H1 (cell line): Measurements from ENCODE around the gene PLCL2. TPM values are rescaled to one million over a fixed set of nuclear protein-coding genes. Genes with fewer than 3 reads are reported as not detected.

Experiments used
- CEBPB ChIP-seq: IDR thresholded peaks from 2 replicates; pipeline ENCODE4 v1.6.1; 2012; ENCODE audit warnings: low read depth, low read length
- CHD1 ChIP-seq: IDR thresholded peaks from 2 replicates; pipeline ENCODE4 v1.6.1; 2012; ENCODE audit warnings: low read depth, low read length, improper control_type of control experiment
- EGR1 ChIP-seq: IDR thresholded peaks from 2 replicates; pipeline ENCODE4 v1.6.1; 2011; ENCODE audit warnings: low read depth, low read length, borderline replicate concordance
- JUND ChIP-seq: IDR thresholded peaks from 2 replicates; pipeline ENCODE4 v1.6.1; 2011; ENCODE audit warnings: mild to moderate bottlenecking, improper control_type of control experiment, low read length
- PHF8 ChIP-seq: fragments of 200-600 bp; sonication (generic); conservative IDR thresholded peaks from 2 replicates; pipeline ENCODE4 v1.7.1; 2012; ENCODE audit warnings: low read depth, mild to moderate bottlenecking, inconsistent platforms, low read length, moderate library complexity
- POU5F1 ChIP-seq: IDR thresholded peaks from 2 replicates; pipeline ENCODE4 v1.6.1; 2011; ENCODE audit warnings: low read depth, mild to moderate bottlenecking, low read length, moderate library complexity
- RBBP5 ChIP-seq: IDR thresholded peaks from 2 replicates; pipeline ENCODE4 v1.7.1; 2012; ENCODE audit warnings: low read depth, mild to moderate bottlenecking, inconsistent platforms, low read length, moderate library complexity, borderline replicate concordance
- RFX5 ChIP-seq: IDR thresholded peaks from 2 replicates; pipeline ENCODE4 v1.6.1; 2011; ENCODE audit warnings: low read depth, low read length, improper control_type of control experiment, borderline replicate concordance
- SIX5 ChIP-seq: IDR thresholded peaks from 2 replicates; pipeline ENCODE4 v1.6.1; 2011; ENCODE audit warnings: mild to moderate bottlenecking, low read depth, low read length
- SUZ12 ChIP-seq: fragments of 200-600 bp; sonication (generic); IDR thresholded peaks from 2 replicates; pipeline ENCODE4 v1.6.1; 2012; ENCODE audit warnings: mild to moderate bottlenecking, inconsistent platforms, low read length, moderate library complexity, mixed read lengths
- TAF1 ChIP-seq: IDR thresholded peaks from 2 replicates; pipeline ENCODE4 v1.6.1; 2011; ENCODE audit warnings: mild to moderate bottlenecking, low read depth, low read length
- TBP ChIP-seq: IDR thresholded peaks from 2 replicates; pipeline ENCODE4 v1.6.1; 2011; ENCODE audit warnings: low read depth, low read length, improper control_type of control experiment
- polyA plus RNA-seq, 7 experiments: library from polyadenylated mRNA; depleted of rRNA in 3 of 7; stranded (reverse) in 5 of 7; unstranded in 2 of 7; fragments of >200 nt in 5 of 7; fragments of 200-250 nt in 2 of 7; gene quantifications; 1 replicate in 5 of 7; 2 replicates in 1 of 7; 4 replicates in 1 of 7; pipeline versions ENCODE4 v1.2.1 to v1.2.3, GENCODE V29; 2011 to 2013; ENCODE audit warnings: missing spikeins in 2 of 7, mixed read lengths in 2 of 7
- total RNA-seq: library from RNA; stranded (reverse); fragmentation: NEBNext Ultra II Directional; extraction: Animal tissue kit (Norgen Biotek cat#: 25700); gene quantifications from 2 replicates; pipeline ENCODE4 v1.2.1, GENCODE V29; 2021
- TF ChIP-seq, protein P1 (sequence below): fragments of 300-600 bp; sonication (generic); IDR thresholded peaks from 2 replicates; pipeline ENCODE4 v1.7.1; 2012; ENCODE audit warnings: low read length, moderate library complexity, mild to moderate bottlenecking, inconsistent platforms; ENCODE audit not compliant: insufficient replicate concordance

The PLCL2 gene
- total and polyA plus RNA-seq, 2 of the 8 experiments (the other 6 are each of a cell fraction or from before 2014, with no cell fraction given) = 3.5 to 6.8 TPM

DNA sequence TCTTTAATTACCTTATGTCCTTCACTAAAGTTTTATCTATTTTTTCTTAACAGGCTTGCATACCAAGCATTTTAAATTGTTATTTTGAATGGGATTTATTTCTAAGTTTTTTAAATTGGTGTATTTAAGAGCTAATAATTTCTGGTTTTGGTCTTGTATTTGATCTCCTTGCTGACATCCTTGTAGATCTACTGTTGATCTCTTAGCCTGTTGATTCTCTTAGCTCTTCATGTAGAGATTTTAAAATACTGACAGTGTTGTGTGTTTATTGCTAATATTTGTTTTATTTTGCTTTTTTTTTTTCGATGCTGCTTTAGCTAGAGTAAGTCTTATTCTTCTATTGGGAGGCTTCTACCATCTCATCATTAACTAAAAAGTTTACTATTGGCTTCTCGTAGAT lies 65.5 kb downstream of the PLCL2 start (continued):
- TF ChIP-seq, protein P1, sequence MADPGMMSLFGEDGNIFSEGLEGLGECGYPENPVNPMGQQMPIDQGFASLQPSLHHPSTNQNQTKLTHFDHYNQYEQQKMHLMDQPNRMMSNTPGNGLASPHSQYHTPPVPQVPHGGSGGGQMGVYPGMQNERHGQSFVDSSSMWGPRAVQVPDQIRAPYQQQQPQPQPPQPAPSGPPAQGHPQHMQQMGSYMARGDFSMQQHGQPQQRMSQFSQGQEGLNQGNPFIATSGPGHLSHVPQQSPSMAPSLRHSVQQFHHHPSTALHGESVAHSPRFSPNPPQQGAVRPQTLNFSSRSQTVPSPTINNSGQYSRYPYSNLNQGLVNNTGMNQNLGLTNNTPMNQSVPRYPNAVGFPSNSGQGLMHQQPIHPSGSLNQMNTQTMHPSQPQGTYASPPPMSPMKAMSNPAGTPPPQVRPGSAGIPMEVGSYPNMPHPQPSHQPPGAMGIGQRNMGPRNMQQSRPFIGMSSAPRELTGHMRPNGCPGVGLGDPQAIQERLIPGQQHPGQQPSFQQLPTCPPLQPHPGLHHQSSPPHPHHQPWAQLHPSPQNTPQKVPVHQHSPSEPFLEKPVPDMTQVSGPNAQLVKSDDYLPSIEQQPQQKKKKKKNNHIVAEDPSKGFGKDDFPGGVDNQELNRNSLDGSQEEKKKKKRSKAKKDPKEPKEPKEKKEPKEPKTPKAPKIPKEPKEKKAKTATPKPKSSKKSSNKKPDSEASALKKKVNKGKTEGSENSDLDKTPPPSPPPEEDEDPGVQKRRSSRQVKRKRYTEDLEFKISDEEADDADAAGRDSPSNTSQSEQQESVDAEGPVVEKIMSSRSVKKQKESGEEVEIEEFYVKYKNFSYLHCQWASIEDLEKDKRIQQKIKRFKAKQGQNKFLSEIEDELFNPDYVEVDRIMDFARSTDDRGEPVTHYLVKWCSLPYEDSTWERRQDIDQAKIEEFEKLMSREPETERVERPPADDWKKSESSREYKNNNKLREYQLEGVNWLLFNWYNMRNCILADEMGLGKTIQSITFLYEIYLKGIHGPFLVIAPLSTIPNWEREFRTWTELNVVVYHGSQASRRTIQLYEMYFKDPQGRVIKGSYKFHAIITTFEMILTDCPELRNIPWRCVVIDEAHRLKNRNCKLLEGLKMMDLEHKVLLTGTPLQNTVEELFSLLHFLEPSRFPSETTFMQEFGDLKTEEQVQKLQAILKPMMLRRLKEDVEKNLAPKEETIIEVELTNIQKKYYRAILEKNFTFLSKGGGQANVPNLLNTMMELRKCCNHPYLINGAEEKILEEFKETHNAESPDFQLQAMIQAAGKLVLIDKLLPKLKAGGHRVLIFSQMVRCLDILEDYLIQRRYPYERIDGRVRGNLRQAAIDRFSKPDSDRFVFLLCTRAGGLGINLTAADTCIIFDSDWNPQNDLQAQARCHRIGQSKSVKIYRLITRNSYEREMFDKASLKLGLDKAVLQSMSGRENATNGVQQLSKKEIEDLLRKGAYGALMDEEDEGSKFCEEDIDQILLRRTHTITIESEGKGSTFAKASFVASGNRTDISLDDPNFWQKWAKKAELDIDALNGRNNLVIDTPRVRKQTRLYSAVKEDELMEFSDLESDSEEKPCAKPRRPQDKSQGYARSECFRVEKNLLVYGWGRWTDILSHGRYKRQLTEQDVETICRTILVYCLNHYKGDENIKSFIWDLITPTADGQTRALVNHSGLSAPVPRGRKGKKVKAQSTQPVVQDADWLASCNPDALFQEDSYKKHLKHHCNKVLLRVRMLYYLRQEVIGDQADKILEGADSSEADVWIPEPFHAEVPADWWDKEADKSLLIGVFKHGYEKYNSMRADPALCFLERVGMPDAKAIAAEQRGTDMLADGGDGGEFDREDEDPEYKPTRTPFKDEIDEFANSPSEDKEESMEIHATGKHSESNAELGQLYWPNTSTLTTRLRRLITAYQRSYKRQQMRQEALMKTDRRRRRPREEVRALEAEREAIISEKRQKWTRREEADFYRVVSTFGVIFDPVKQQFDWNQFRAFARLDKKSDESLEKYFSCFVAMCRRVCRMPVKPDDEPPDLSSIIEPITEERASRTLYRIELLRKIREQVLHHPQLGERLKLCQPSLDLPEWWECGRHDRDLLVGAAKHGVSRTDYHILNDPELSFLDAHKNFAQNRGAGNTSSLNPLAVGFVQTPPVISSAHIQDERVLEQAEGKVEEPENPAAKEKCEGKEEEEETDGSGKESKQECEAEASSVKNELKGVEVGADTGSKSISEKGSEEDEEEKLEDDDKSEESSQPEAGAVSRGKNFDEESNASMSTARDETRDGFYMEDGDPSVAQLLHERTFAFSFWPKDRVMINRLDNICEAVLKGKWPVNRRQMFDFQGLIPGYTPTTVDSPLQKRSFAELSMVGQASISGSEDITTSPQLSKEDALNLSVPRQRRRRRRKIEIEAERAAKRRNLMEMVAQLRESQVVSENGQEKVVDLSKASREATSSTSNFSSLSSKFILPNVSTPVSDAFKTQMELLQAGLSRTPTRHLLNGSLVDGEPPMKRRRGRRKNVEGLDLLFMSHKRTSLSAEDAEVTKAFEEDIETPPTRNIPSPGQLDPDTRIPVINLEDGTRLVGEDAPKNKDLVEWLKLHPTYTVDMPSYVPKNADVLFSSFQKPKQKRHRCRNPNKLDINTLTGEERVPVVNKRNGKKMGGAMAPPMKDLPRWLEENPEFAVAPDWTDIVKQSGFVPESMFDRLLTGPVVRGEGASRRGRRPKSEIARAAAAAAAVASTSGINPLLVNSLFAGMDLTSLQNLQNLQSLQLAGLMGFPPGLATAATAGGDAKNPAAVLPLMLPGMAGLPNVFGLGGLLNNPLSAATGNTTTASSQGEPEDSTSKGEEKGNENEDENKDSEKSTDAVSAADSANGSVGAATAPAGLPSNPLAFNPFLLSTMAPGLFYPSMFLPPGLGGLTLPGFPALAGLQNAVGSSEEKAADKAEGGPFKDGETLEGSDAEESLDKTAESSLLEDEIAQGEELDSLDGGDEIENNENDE = no peak
- TF ChIP-seq CEBPB = no peak
- TF ChIP-seq JUND = no peak
- no peak for TF ChIP-seq SIX5
- TF ChIP-seq TAF1 = no peak
- TF ChIP-seq RBBP5 = no peak
- TF ChIP-seq TBP = no peak
- no peak for TF ChIP-seq SUZ12
- TF ChIP-seq POU5F1 = no peak
- no peak for TF ChIP-seq RFX5
- TF ChIP-seq CHD1 = no peak
- no peak for TF ChIP-seq EGR1
- TF ChIP-seq PHF8 = no peak
